ENCODE results near the gene FRMD4A.
"Not testable (repeated sequence)": the region's sequence is repeated elsewhere in the genome, so short reads cannot be mapped to it uniquely, and the experiment has no call there.

The FRMD4A gene

GRCh38 chr10:13902868-13903587 is 427.7 kb downstream of the FRMD4A start:
- no peak for DNase-seq

GRCh38 chr10:13899941-13900340 is 430.8 kb downstream of the FRMD4A start:
- DNase-seq: no peak

GRCh38 chr10:13896146-13896545 is 434.6 kb downstream of the FRMD4A start:
- DNase-seq: not testable (repeated sequence)

- no peak for DNase-seq
Measured at GRCh38 chr10:13894412-13895093, 436.2 kb downstream of the FRMD4A start.

GRCh38 chr10:13893926-13894325 is 436.8 kb downstream of the FRMD4A start:
- no peak for DNase-seq

- DNase-seq: no peak
Measured at GRCh38 chr10:13892871-13893270, 437.9 kb downstream of the FRMD4A start.

GRCh38 chr10:13892001-13892491 is 438.7 kb downstream of the FRMD4A start:
- DNase-seq: no peak

GRCh38 chr10:13891128-13892000 is 439.4 kb downstream of the FRMD4A start:
- no peak for DNase-seq

GRCh38 chr10:13890233-13891127 is 440.2 kb downstream of the FRMD4A start:
- DNase-seq: no peak

- DNase-seq: no peak
Measured at GRCh38 chr10:13887761-13888160, 443.0 kb downstream of the FRMD4A start.

- DNase-seq: no peak
Measured at GRCh38 chr10:13885238-13885990, 445.3 kb downstream of the FRMD4A start.

- DNase-seq: no peak
Measured at GRCh38 chr10:13883636-13884444, 446.9 kb downstream of the FRMD4A start.

GRCh38 chr10:13882119-13882711 is 448.5 kb downstream of the FRMD4A start:
- DNase-seq: no peak

GRCh38 chr10:13880760-13881159 is 450.0 kb downstream of the FRMD4A start:
- DNase-seq: no peak

GRCh38 chr10:13877154-13877909 is 453.4 kb downstream of the FRMD4A start:
- no peak for DNase-seq

- DNase-seq: no peak
Measured at GRCh38 chr10:13873196-13873595, 457.5 kb downstream of the FRMD4A start.

- no peak for DNase-seq
Measured at GRCh38 chr10:13872411-13872810, 458.3 kb downstream of the FRMD4A start.

- no peak for DNase-seq
Measured at GRCh38 chr10:13871776-13872175, 458.9 kb downstream of the FRMD4A start.

GRCh38 chr10:13871011-13871410 is 459.7 kb downstream of the FRMD4A start:
- no peak for DNase-seq
